ENCODE results near the gene SUSD1.
"Not testable (repeated sequence)": the region's sequence is repeated elsewhere in the genome, so short reads cannot be mapped to it uniquely, and the experiment has no call there.

Gene SUSD1

GRCh38 chr9:112203536-112203935 lies 28.4 kb upstream of the SUSD1 start:
- Histone ChIP-seq H3K4me3 (ENCODE audit: low read depth, low read length) (no peak overlapping the region), H3K4me1 (no peaks in the 10 kb centered on the region), H3K36me3 (no peaks in the 10 kb centered on the region), H3K27me3 (no peaks in the 10 kb centered on the region), H3K9me3 (no peaks in the 10 kb centered on the region)
- TF ChIP-seq CTCF (IDR thresholded peaks at IDR 0.05; ENCODE audit: low read depth, low read length) = no peak
- no peak for DNase-seq

- Histone ChIP-seq H3K4me1 (no peaks in the 10 kb centered on the region), H3K27me3 (no peaks in the 10 kb centered on the region)
- TF ChIP-seq CTCF (IDR thresholded peaks at IDR 0.05; ENCODE audit: low read depth, low read length) = no peak
These were observed 25.6 kb upstream of the SUSD1 start for GRCh38 chr9:112200711-112201110.

GRCh38 chr9:112198646-112199045 lies 23.5 kb upstream of the SUSD1 start:
- no peaks in the 10 kb centered on the region for H3K27me3 ChIP-seq
- H3K4me1 ChIP-seq = no peaks in the 10 kb centered on the region
- no peak for DNase-seq
- H3K4me3 ChIP-seq (ENCODE audit: low read depth, low read length) = no peak overlapping the region
- H3K36me3 ChIP-seq = no peaks in the 10 kb centered on the region
- H3K9me3 ChIP-seq = no peaks in the 10 kb centered on the region
- no peak for TF ChIP-seq CTCF (IDR thresholded peaks at IDR 0.05; ENCODE audit: low read depth, low read length)

More at GRCh38 chr9:112200711-112201110, 25.6 kb upstream of the SUSD1 start:
- Histone ChIP-seq H3K36me3 (no peaks in the 10 kb centered on the region), H3K9me3 (no peaks in the 10 kb centered on the region), H3K4me3 (ENCODE audit: low read depth, low read length) (no peak overlapping the region)
- DNase-seq = no peak

GRCh38 chr9:112194969-112195431 lies 19.9 kb upstream of the SUSD1 start:
- Histone ChIP-seq H3K9me3 (no peaks in the 10 kb centered on the region), H3K4me1 (no peaks in the 10 kb centered on the region; the same call in 1 of the 2 replicates), H3K27me3 (no peaks in the 10 kb centered on the region), H3K4me3 (ENCODE audit: low read depth, low read length) (no peak overlapping the region), H3K36me3 (no peaks in the 10 kb centered on the region)
- DNase-seq = no peak
- no peak for TF ChIP-seq CTCF (IDR thresholded peaks at IDR 0.05; ENCODE audit: low read depth, low read length)

- no peaks in the 10 kb centered on the region for H3K36me3 ChIP-seq
- no peak for DNase-seq
These were observed 18.6 kb upstream of the SUSD1 start for GRCh38 chr9:112193572-112194288.

DNA sequence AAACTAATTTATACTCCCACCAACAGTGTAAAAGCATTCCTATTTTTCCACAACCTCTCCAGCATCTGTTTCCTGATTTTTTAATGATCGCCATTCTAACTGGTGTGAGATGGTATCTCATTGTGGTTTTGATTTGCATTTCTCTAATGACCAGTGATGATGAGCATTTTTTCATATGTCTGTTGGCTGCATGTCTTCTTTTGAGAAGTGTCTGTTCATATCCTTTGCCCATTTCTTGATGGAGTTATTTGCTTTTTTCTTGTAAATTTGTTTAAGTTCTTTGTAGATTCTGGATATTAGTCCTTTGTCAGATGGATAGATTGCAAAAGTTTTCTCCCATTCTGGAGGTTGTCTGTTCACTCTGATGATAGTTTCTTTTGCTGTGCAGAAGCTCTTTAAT lies 15.2 kb upstream of the SUSD1 start:
- not testable (repeated sequence) for H3K27me3 ChIP-seq; H3K36me3 ChIP-seq; H3K4me1 ChIP-seq; DNase-seq; H3K9me3 ChIP-seq; H3K4me3 ChIP-seq (ENCODE audit: low read depth, low read length)

More at GRCh38 chr9:112193572-112194288, 18.6 kb upstream of the SUSD1 start:
- Histone ChIP-seq H3K4me3 (ENCODE audit: low read depth, low read length) (no peak overlapping the region), H3K27me3 (no peaks in the 10 kb centered on the region), H3K4me1 (no peaks in the 10 kb centered on the region; the same call in 1 of the 2 replicates), H3K9me3 (no peaks in the 10 kb centered on the region)
- TF ChIP-seq CTCF (IDR thresholded peaks at IDR 0.05; ENCODE audit: low read depth, low read length) = no peak
